Measurements from ENCODE around the gene GADL1.

GADL1 gene

GRCh38 chr3:30894521-30895251 is at the start of gene GADL1:
GADL1 (minus strand) TSS chr3:30894661; CDS start chr3:30894614, 47 bp downstream.
- in situ Hi-C loops (cut with MboI; ENCODE audit: low sequenced_read_pairs), result no loop called here

GRCh38 chr3:30944124-30944523 is 49.7 kb upstream of the GADL1 start:
- in situ Hi-C loops (cut with MboI; ENCODE audit: low sequenced_read_pairs), result no loop called here

GRCh38 chr3:30943206-30943605 is 48.7 kb upstream of the GADL1 start:
- in situ Hi-C loops (cut with MboI; ENCODE audit: low sequenced_read_pairs), result no loop called here

- in situ Hi-C loops (cut with MboI; ENCODE audit: low sequenced_read_pairs), result no loop called here
Measured at GRCh38 chr3:30941342-30941741, 46.9 kb upstream of the GADL1 start.

GRCh38 chr3:30940740-30941139 is 46.3 kb upstream of the GADL1 start:
- in situ Hi-C loops (cut with MboI; ENCODE audit: low sequenced_read_pairs), result no loop called here

- in situ Hi-C loops (cut with MboI; ENCODE audit: low sequenced_read_pairs), result no loop called here
Measured at GRCh38 chr3:30934208-30934550, 39.7 kb upstream of the GADL1 start.

- in situ Hi-C loops (cut with MboI; ENCODE audit: low sequenced_read_pairs), result no loop called here
Measured at GRCh38 chr3:30933478-30934207, 39.2 kb upstream of the GADL1 start.

- in situ Hi-C loops (cut with MboI; ENCODE audit: low sequenced_read_pairs), result no loop called here
Measured at GRCh38 chr3:30932513-30933098, 38.1 kb upstream of the GADL1 start.

GRCh38 chr3:30924763-30925162 is 30.3 kb upstream of the GADL1 start:
- in situ Hi-C loops (cut with MboI; ENCODE audit: low sequenced_read_pairs), result no loop called here

- in situ Hi-C loops (cut with MboI; ENCODE audit: low sequenced_read_pairs), result no loop called here
Measured at GRCh38 chr3:30919564-30919963, 25.1 kb upstream of the GADL1 start.

GRCh38 chr3:30918761-30919160 is 24.3 kb upstream of the GADL1 start:
- in situ Hi-C loops (cut with MboI; ENCODE audit: low sequenced_read_pairs), result no loop called here

- in situ Hi-C loops (cut with MboI; ENCODE audit: low sequenced_read_pairs), result no loop called here
Measured at GRCh38 chr3:30915782-30916181, 21.3 kb upstream of the GADL1 start.

- in situ Hi-C loops (cut with MboI; ENCODE audit: low sequenced_read_pairs), result no loop called here
Measured at GRCh38 chr3:30914696-30915095, 20.2 kb upstream of the GADL1 start.

- in situ Hi-C loops (cut with MboI; ENCODE audit: low sequenced_read_pairs), result no loop called here
Measured at GRCh38 chr3:30913176-30913575, 18.7 kb upstream of the GADL1 start.

GRCh38 chr3:30912301-30912700 is 17.8 kb upstream of the GADL1 start:
- in situ Hi-C loops (cut with MboI; ENCODE audit: low sequenced_read_pairs), result no loop called here

- in situ Hi-C loops (cut with MboI; ENCODE audit: low sequenced_read_pairs), result no loop called here
Measured at GRCh38 chr3:30908456-30909037, 14.1 kb upstream of the GADL1 start.

- in situ Hi-C loops (cut with MboI; ENCODE audit: low sequenced_read_pairs), result no loop called here
Measured at GRCh38 chr3:30904996-30905395, 10.5 kb upstream of the GADL1 start.

GRCh38 chr3:30895329-30895728 is 868 bp upstream of the GADL1 start:
- in situ Hi-C loops (cut with MboI; ENCODE audit: low sequenced_read_pairs), result no loop called here

- in situ Hi-C loops (cut with MboI; ENCODE audit: low sequenced_read_pairs), result no loop called here
Measured at GRCh38 chr3:30893678-30894325, 659 bp downstream of the GADL1 start.

- in situ Hi-C loops (cut with MboI; ENCODE audit: low sequenced_read_pairs), result no loop called here
Measured at GRCh38 chr3:30890907-30891306, 3.6 kb downstream of the GADL1 start.

- in situ Hi-C loops (cut with MboI; ENCODE audit: low sequenced_read_pairs), result no loop called here
Measured at GRCh38 chr3:30886888-30887287, 7.6 kb downstream of the GADL1 start.

All from hTERT RPE-1 (cell line).